NCI-H2196 treated with DMSO at 0.1 percent for 48 hours (cell line): ENCODE results near the gene NEURL3.

Source experiments
- DNase-seq: peaks from one replicate; lab custom pipeline; 2025; ENCODE audit not compliant: unreplicated experiment; lab: John Stamatoyannopoulos, UW

The NEURL3 gene

GRCh38 chr2:96540136-96540535, 35.0 kb upstream of the NEURL3 start:
- DNase-seq: no peak

- no peak for DNase-seq
Observed at GRCh38 chr2:96539215-96539920, 34.2 kb upstream of the NEURL3 start.

- DNase-seq: no peak
Observed at GRCh38 chr2:96538487-96539214, 33.5 kb upstream of the NEURL3 start.

GRCh38 chr2:96537734-96538486, 32.8 kb upstream of the NEURL3 start:
- no peak for DNase-seq

- DNase-seq: no peak
Observed at GRCh38 chr2:96537066-96537733, 32.0 kb upstream of the NEURL3 start.

GRCh38 chr2:96536445-96537065, 31.4 kb upstream of the NEURL3 start, which contains the start of gene ARID5A:
Gene ARID5A, plus strand, starts transcription at chr2:96536752. Its CDS starts 75 bp downstream, at chr2:96536827.
- peak; percentile 62 for DNase-seq

- no peak for DNase-seq
Observed at GRCh38 chr2:96535331-96535730, 30.2 kb upstream of the NEURL3 start.

- peak; percentile 45 for DNase-seq
Observed at GRCh38 chr2:96534701-96535181, 29.6 kb upstream of the NEURL3 start.

GRCh38 chr2:96534141-96534540, 29.0 kb upstream of the NEURL3 start:
- DNase-seq: no peak

- no peak for DNase-seq
Observed at GRCh38 chr2:96533292-96534073, 28.3 kb upstream of the NEURL3 start.

- no peak for DNase-seq
Observed at GRCh38 chr2:96532641-96533291, 27.6 kb upstream of the NEURL3 start.

- peak; percentile 84 for DNase-seq
Observed at GRCh38 chr2:96531872-96532505, 26.8 kb upstream of the NEURL3 start.

GRCh38 chr2:96531366-96531765, 26.2 kb upstream of the NEURL3 start:
- DNase-seq: no peak

GRCh38 chr2:96530474-96531357, 25.6 kb upstream of the NEURL3 start:
- no peak for DNase-seq

- no peak for DNase-seq
Observed at GRCh38 chr2:96530144-96530430, 24.9 kb upstream of the NEURL3 start.

GRCh38 chr2:96529376-96530143, 24.4 kb upstream of the NEURL3 start:
- no peak for DNase-seq

- no peak for DNase-seq
Observed at GRCh38 chr2:96528700-96529375, 23.7 kb upstream of the NEURL3 start.
